ENCODE measurements around the gene TCIRG1.
"Not testable (repeated sequence)": the region's sequence is repeated elsewhere in the genome, so short reads cannot be mapped to it uniquely, and the experiment has no call there.

Gene TCIRG1

DNA sequence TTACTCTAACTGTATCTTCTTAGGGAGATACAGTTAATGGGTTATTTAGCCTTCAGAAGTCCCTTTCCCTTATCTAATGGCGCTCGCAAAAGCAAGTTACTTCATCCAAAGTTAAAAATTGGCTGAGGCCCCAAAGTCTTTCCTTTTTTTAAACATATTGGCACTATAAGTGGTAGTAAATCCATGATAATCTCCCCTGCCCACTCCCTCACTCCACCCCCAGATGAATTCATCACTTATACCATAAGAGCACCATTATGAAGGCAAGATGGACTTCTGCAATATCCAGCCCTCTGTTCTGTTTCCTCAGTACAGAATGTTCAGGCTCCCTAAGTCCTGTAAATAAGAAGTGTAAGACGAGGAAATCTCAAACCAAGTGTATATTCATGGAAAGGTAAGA, 44.7 kb downstream of the TCIRG1 start:
- DNase-seq (ENCODE audit: low read depth in 2 of 2) = no peak

- DNase-seq (ENCODE audit: low read depth in 2 of 2) = no peak
These were observed 50.9 kb downstream of the TCIRG1 start for GRCh38 chr11:68089679-68090078.

DNA sequence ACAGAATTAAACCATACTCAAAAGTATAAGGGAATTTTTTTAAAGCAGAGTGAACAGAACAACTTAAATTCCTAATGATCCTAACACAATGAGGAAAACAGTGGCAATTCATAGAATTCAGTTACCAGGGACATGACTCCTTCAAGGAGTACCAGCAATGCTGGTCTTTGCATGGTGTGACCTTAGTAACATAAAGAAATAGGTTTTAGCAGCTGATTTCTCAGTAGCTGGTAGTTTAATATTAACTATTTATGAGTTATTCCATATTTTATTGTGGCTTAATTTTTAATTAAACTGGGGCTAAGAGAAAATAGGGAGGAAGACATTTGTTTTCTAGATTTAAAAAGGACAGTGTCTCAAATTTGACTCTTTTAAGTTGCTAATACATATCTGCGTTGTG, 51.5 kb downstream of the TCIRG1 start:
- no peak for DNase-seq (ENCODE audit: low read depth in 2 of 2)

- no peak for DNase-seq (ENCODE audit: low read depth in 2 of 2)
These were observed 51.9 kb downstream of the TCIRG1 start for GRCh38 chr11:68090706-68091105.

DNA sequence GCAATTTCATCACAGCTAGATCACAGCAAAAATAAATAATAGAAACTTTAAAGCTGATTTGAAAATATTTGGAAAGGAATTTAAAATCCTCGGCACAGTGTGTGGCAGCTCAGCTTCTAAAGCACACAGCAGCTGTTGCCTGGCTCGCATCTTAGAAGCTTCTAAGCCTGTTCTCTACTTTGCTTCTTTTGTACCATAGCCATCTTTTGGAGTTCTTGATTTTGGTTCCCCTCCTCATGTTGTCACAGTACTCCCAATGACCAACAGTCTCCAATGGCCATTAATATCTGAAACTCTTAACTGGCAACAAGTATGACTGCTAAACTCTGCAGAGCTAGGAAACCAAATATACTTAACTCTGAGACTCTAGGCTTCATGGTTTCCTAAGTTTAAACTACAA, 53.6 kb downstream of the TCIRG1 start:
- DNase-seq (ENCODE audit: low read depth in 2 of 2) = no peak

GRCh38 chr11:68092946-68093345, 54.1 kb downstream of the TCIRG1 start:
- not testable (repeated sequence) for DNase-seq (ENCODE audit: low read depth in 2 of 2)

GRCh38 chr11:68093565-68093964, 54.7 kb downstream of the TCIRG1 start:
- no peak for DNase-seq (ENCODE audit: low read depth in 2 of 2)

- no peak for DNase-seq (ENCODE audit: low read depth in 2 of 2)
These were observed 58.1 kb downstream of the TCIRG1 start for GRCh38 chr11:68096962-68097361.

DNA sequence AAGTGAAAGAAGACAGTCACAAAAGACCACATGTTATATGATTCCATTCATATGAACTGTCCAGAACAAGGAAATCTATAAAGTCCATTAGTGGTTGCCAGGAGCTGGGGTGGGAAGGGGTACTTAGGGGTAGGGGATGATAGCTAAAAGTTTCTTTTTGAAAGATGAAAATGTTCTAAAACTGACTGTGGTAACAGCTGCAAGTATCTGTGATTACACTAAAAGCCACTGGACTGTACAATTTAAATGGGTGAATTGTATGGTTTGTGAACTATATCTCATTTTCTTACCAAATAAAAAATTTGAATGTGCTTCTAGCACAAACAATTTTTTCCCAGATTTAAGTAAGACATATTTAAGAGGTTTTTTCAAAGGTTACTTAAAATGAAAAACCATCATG, 60.2 kb downstream of the TCIRG1 start:
- no peak for DNase-seq (ENCODE audit: low read depth in 2 of 2)

- no peak for DNase-seq (ENCODE audit: low read depth in 2 of 2)
These were observed 60.9 kb downstream of the TCIRG1 start for GRCh38 chr11:68099474-68100405.

Data from activated CD4-positive, alpha-beta T cell treated with anti-CD3 and anti-CD28 coated beads for 24 hours (primary cell).